Measurements from ENCODE around the gene RSRP1.

DNA sequence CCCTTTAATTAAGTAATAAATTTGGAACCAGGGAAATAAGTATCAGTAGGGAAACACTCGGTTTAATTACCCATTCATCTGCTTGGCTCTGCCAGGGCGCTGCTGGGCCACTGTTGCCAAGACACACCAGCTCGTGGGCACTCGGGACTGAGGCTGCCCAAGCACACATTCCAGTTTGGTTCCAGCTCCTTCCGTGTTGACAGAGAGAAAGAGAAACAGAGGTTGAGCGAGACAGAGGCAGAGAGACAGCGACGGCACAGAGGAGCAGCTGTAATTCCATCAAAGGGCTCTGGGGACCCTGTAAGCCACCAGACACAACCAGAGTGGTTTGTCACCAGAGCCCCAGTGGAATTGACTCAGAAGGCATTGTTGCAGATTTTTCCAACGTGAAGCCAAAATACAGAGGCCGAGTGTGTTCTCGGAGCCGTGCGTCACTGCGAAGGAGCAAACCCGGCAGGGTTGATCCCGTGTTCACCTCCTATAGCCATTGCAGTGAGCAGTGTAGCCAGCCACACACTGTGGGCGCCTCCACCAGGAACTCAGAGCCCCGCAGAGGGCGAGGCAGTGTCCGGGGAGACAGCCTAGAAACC, 48.5 kb downstream of the RSRP1 start:
- TF ChIP-seq, protein P1, sequence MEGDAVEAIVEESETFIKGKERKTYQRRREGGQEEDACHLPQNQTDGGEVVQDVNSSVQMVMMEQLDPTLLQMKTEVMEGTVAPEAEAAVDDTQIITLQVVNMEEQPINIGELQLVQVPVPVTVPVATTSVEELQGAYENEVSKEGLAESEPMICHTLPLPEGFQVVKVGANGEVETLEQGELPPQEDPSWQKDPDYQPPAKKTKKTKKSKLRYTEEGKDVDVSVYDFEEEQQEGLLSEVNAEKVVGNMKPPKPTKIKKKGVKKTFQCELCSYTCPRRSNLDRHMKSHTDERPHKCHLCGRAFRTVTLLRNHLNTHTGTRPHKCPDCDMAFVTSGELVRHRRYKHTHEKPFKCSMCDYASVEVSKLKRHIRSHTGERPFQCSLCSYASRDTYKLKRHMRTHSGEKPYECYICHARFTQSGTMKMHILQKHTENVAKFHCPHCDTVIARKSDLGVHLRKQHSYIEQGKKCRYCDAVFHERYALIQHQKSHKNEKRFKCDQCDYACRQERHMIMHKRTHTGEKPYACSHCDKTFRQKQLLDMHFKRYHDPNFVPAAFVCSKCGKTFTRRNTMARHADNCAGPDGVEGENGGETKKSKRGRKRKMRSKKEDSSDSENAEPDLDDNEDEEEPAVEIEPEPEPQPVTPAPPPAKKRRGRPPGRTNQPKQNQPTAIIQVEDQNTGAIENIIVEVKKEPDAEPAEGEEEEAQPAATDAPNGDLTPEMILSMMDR (IDR thresholded peaks at IDR 0.05; ENCODE audit: borderline replicate concordance, extremely low read depth, low read length, poor library complexity, severe bottlenecking): no peak
- TF ChIP-seq EZH2 (IDR thresholded peaks at IDR 0.05; ENCODE audit: borderline replicate concordance, low read depth, low read length, severe bottlenecking): no peak
